H9 (cell line): ENCODE data around the gene PPP1R13L. TPM values are rescaled to one million over a fixed set of nuclear protein-coding genes. Genes with fewer than 3 reads are reported as not detected.
"Not testable (repeated sequence)": the region's sequence is repeated elsewhere in the genome, so short reads cannot be mapped to it uniquely, and the experiment has no call there.

Experiments used
- DNase-seq: peaks from one replicate; pipeline ENCODE4 v3.0.0-alpha.2; 2017
- H2AFZ ChIP-seq: one replicate; pipeline ENCODE4 v1.6.1; 2013; ENCODE audit warnings: mild to moderate bottlenecking, low read length, control low read depth, moderate library complexity
- H2AK5ac ChIP-seq: 2 replicates; pipeline ENCODE4 v1.6.1; 2013; ENCODE audit warnings: low read length, control low read depth, mixed read lengths; ENCODE audit not compliant: insufficient read length
- H2BK120ac ChIP-seq: one replicate; pipeline ENCODE4 v1.6.1; 2013; ENCODE audit warnings: low read depth, mild to moderate bottlenecking, low read length, control low read depth, inconsistent platforms; ENCODE audit not compliant: poor library complexity, severe bottlenecking
- H2BK12ac ChIP-seq: 2 replicates; pipeline ENCODE4 v1.6.1; 2013; ENCODE audit warnings: low read length, control low read depth, mixed read lengths, low read depth; ENCODE audit not compliant: insufficient read length
- H2BK15ac ChIP-seq: 2 replicates; pipeline ENCODE4 v1.6.1; 2013; ENCODE audit warnings: low read depth, low read length, control low read depth
- H2BK20ac ChIP-seq: one replicate; pipeline ENCODE4 v1.6.1; 2013; ENCODE audit warnings: low read depth, mild to moderate bottlenecking, low read length, control low read depth, inconsistent platforms; ENCODE audit not compliant: poor library complexity, severe bottlenecking
- H2BK5ac ChIP-seq: 2 replicates; pipeline ENCODE4 v1.6.1; 2013; ENCODE audit warnings: low read length, control low read depth, mixed read lengths; ENCODE audit not compliant: insufficient read length
- H3K14ac ChIP-seq: 2 replicates; pipeline ENCODE4 v1.6.1; 2013; ENCODE audit warnings: low read length, control low read depth; ENCODE audit not compliant: insufficient read depth
- H3K18ac ChIP-seq: 2 replicates; pipeline ENCODE4 v1.6.1; 2013; ENCODE audit warnings: low read depth, mild to moderate bottlenecking, mixed read lengths, low read length, control low read depth; ENCODE audit not compliant: insufficient read length
- H3K23ac ChIP-seq: 2 replicates; pipeline ENCODE4 v1.6.1; 2013; ENCODE audit warnings: low read length, control low read depth, mixed read lengths, low read depth; ENCODE audit not compliant: insufficient read length
- H3K23me2 ChIP-seq: 2 replicates; pipeline ENCODE4 v1.6.1; 2013; ENCODE audit warnings: low read depth, mild to moderate bottlenecking, mixed read lengths, low read length, control low read depth; ENCODE audit not compliant: insufficient read length, poor library complexity, severe bottlenecking
- H3K27ac ChIP-seq: 2 replicates; pipeline ENCODE4 v1.5.1; 2013; ENCODE audit warnings: low read length, control low read depth, mixed read lengths, low read depth; ENCODE audit not compliant: insufficient read length
- H3K27me3 ChIP-seq: 2 replicates; pipeline ENCODE4 v1.6.1; 2013; ENCODE audit warnings: low read length, control low read depth, inconsistent platforms; ENCODE audit not compliant: insufficient read depth
- H3K4ac ChIP-seq: 2 replicates; pipeline ENCODE4 v1.6.1; 2013; ENCODE audit warnings: low read depth, mild to moderate bottlenecking, control low read depth, inconsistent platforms, low read length, moderate library complexity
- H3K4me1 ChIP-seq: 2 replicates; pipeline ENCODE4 v1.6.1; 2013; ENCODE audit warnings: low read length, control low read depth, inconsistent platforms; ENCODE audit not compliant: insufficient read depth
- H3K4me2 ChIP-seq: 2 replicates; pipeline ENCODE4 v1.6.1; 2013; ENCODE audit warnings: low read length, control low read depth, mixed read lengths; ENCODE audit not compliant: insufficient read length, insufficient read depth
- H3K56ac ChIP-seq: 2 replicates; pipeline ENCODE4 v1.6.1; 2013; ENCODE audit warnings: low read depth, mild to moderate bottlenecking, mixed read lengths, low read length, control low read depth; ENCODE audit not compliant: insufficient read length
- H3K79me1 ChIP-seq: 2 replicates; pipeline ENCODE4 v1.6.1; 2013; ENCODE audit warnings: low read depth, mild to moderate bottlenecking, moderate library complexity, low read length, control low read depth, inconsistent platforms; ENCODE audit not compliant: insufficient read depth, poor library complexity, severe bottlenecking
- H3K79me2 ChIP-seq: 2 replicates; pipeline ENCODE4 v1.6.1; 2013; ENCODE audit warnings: low read length, control low read depth, inconsistent platforms; ENCODE audit not compliant: insufficient read depth
- H3K9ac ChIP-seq: 2 replicates; pipeline ENCODE4 v1.6.1; 2013; ENCODE audit warnings: low read length, control low read depth, mixed read lengths; ENCODE audit not compliant: insufficient read length; ENCODE audit errors: extremely low read depth
- H3K9me3 ChIP-seq: one replicate; pipeline ENCODE4 v1.6.1; 2013; ENCODE audit warnings: low read depth, low read length, inconsistent platforms; ENCODE audit not compliant: control insufficient read depth
- H3T11ph ChIP-seq: one replicate; pipeline ENCODE4 v1.6.1; 2013; ENCODE audit warnings: mild to moderate bottlenecking, low read length, control low read depth, inconsistent platforms
- H4K20me1 ChIP-seq: one replicate; pipeline ENCODE4 v1.6.1; 2013; ENCODE audit not compliant: control insufficient read depth, insufficient read length, insufficient read depth
- H4K5ac ChIP-seq: 2 replicates; pipeline ENCODE4 v1.6.1; 2013; ENCODE audit warnings: low read depth, mild to moderate bottlenecking, mixed read lengths, low read length, control low read depth; ENCODE audit not compliant: insufficient read length
- H4K8ac ChIP-seq: replicated peaks from 2 replicates; pipeline ENCODE4 v1.6.1; 2013; ENCODE audit warnings: low read length, control low read depth, mixed read lengths, low read depth; ENCODE audit not compliant: insufficient read length
- H4K91ac ChIP-seq: 2 replicates; pipeline ENCODE4 v1.6.1; 2013; ENCODE audit warnings: low read depth, mild to moderate bottlenecking, moderate library complexity, mixed read lengths, low read length, control low read depth; ENCODE audit not compliant: insufficient read length
- H3K27ac Mint-ChIP-seq, 3 experiments: 2 replicates in 2 of 3; 3 replicates in 1 of 3; pipeline ENCODE4 v1.8.0; 2020 to 2021; ENCODE audit warnings: mixed read lengths in 3 of 3, mild to moderate bottlenecking in 1 of 3, moderate library complexity in 1 of 3
- H3K27me3 Mint-ChIP-seq: 2 replicates; pipeline ENCODE4 v1.8.0; 2021; ENCODE audit warnings: low read depth, mild to moderate bottlenecking, moderate library complexity, mixed read lengths
- H3K36me3 Mint-ChIP-seq, 3 experiments: 2 replicates in 2 of 3; 3 replicates in 1 of 3; pipeline ENCODE4 v1.8.0; 2020 to 2021; ENCODE audit warnings: low read depth in 3 of 3, mixed read lengths in 3 of 3; ENCODE audit not compliant: insufficient read depth in 1 of 3
- H3K4me1 Mint-ChIP-seq, 2 experiments: 2 replicates each; pipeline ENCODE4 v1.8.0; 2020; ENCODE audit warnings: mixed read lengths in 2 of 2
- H3K4me3 Mint-ChIP-seq, 2 experiments: 2 replicates in 1 of 2; 3 replicates in 1 of 2; pipeline ENCODE4 v1.8.0; 2020 to 2021; ENCODE audit warnings: mild to moderate bottlenecking in 2 of 2, mixed read lengths in 2 of 2, moderate library complexity in 1 of 2
- H3K9me3 Mint-ChIP-seq, 2 experiments: 2 replicates in 1 of 2; 3 replicates in 1 of 2; pipeline ENCODE4 v1.8.0; 2020; ENCODE audit warnings: mild to moderate bottlenecking in 2 of 2, mixed read lengths in 2 of 2, moderate library complexity in 1 of 2
- WGBS: extraction: QIAGEN DNeasy Blood & Tissue Kit; methylation state at CpG from one replicate; pipeline ENCODE4 v1.1.7; 2013; ENCODE audit warnings: missing lambda C conversion rate, low lambda C conversion rate, mixed read lengths; ENCODE audit not compliant: insufficient read length; ENCODE audit errors: extremely low coverage; 5-methylcytosine and 5-hydroxymethylcytosine counted together
- total RNA-seq: library from RNA; stranded (reverse); gene quantifications from 2 replicates; pipeline ENCODE4 v1.2.1, GENCODE V29; 2021
- TF ChIP-seq, protein P1 (sequence below): fragments of 200-600 bp; sonication (generic); conservative IDR thresholded peaks from 3 replicates; pipeline ENCODE4 v1.8.0; 2021; ENCODE audit warnings: antibody characterized with exemption, mild to moderate bottlenecking

The PPP1R13L gene
- total RNA-seq, 1 experiment from 2014 or later = 42.6 TPM

DNA sequence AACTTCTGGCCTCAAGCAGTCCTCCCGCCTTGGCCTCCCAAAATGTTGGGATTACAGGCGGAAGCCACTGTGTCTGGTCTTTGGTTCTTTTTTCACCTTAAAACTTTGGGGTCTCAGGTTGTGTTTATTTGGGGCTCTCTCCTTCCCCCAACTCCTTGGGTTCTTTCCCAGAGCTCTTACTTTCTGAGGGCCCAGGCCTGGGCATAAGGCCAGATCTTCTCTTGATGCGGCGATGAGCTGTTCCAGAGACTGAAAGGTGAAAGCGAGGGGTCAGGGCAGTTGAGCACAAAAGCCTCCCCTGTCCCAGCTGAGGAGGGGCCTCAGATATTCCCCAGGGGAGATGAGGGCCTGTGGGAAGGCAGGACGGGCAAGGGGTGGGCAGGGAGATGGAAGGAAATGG, 8.6 kb upstream of the PPP1R13L start:
- Histone ChIP-seq H3K23ac (no peak overlapping the region), H4K5ac (no peak overlapping the region), H3K9me3 (no peaks in the 10 kb centered on the region), H3K9ac (no peak overlapping the region), H3T11ph (no peak overlapping the region), H2BK5ac (no peak overlapping the region), H3K18ac (no peak overlapping the region), H3K27ac (no peak overlapping the region), H3K27me3 (no peaks in the 10 kb centered on the region), H3K56ac (no peak overlapping the region), H3K4ac (no peak overlapping the region), H2BK12ac (no peak overlapping the region), H3K4me2 (no peak overlapping the region), H2BK120ac (no peak overlapping the region), H4K91ac (no peak overlapping the region), H3K79me2 (no peaks in the 10 kb centered on the region), H4K8ac (no peak overlapping the region), H2AK5ac (no peak overlapping the region), H3K23me2 (no peaks in the 10 kb centered on the region), H2AFZ (no peak overlapping the region), H3K14ac (no peak overlapping the region), H2BK15ac (no peak overlapping the region), H3K79me1 (no peaks in the 10 kb centered on the region), H4K20me1 (no peaks in the 10 kb centered on the region), H3K4me1 (no peaks in the 10 kb centered on the region), H2BK20ac (no peak overlapping the region)
- Mint-ChIP-seq H3K27me3 (no peaks in the 10 kb centered on the region), H3K4me1 (no peaks in the 10 kb centered on the region), H3K9me3 (no peaks in the 10 kb centered on the region; a peak in 1 of 5 replicates), H3K27ac (no peak overlapping the region; a peak in 1 of 7 replicates), H3K36me3 (peaks cover 30 to 76% (median 76%) of the 10 kb centered on the region in 3 experiments), H3K4me3 (no peak overlapping the region)
- no CpG with 5 or more reads among the region's 6 CpGs for WGBS
- TF ChIP-seq, protein P1, sequence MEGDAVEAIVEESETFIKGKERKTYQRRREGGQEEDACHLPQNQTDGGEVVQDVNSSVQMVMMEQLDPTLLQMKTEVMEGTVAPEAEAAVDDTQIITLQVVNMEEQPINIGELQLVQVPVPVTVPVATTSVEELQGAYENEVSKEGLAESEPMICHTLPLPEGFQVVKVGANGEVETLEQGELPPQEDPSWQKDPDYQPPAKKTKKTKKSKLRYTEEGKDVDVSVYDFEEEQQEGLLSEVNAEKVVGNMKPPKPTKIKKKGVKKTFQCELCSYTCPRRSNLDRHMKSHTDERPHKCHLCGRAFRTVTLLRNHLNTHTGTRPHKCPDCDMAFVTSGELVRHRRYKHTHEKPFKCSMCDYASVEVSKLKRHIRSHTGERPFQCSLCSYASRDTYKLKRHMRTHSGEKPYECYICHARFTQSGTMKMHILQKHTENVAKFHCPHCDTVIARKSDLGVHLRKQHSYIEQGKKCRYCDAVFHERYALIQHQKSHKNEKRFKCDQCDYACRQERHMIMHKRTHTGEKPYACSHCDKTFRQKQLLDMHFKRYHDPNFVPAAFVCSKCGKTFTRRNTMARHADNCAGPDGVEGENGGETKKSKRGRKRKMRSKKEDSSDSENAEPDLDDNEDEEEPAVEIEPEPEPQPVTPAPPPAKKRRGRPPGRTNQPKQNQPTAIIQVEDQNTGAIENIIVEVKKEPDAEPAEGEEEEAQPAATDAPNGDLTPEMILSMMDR = no peak
- DNase-seq = no peak

DNA sequence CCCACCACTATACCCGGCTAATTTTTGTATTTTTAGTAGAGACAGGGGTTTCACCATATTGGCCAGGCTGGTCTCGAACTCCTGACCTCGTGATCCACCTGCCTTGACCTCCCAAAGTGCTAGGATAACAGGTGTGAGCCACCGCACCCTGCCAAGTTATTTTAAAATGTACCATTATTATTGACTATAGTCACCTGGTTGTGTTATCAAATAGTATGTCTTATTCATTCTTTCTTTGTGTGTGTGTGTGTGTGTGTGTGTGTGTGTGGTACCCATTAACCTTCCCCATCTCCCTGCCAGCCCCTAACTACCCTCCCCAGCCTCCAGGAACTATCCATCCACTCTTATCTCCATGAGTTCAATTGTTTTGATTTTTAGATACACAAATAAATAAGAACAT, 5.5 kb upstream of the PPP1R13L start:
- H2AK5ac ChIP-seq, H3K18ac ChIP-seq, H3K23ac ChIP-seq, H2BK120ac ChIP-seq, H4K20me1 ChIP-seq, H3K27me3 ChIP-seq, H4K5ac ChIP-seq, H3K9me3 ChIP-seq, H3K4me3 Mint-ChIP-seq, H3K56ac ChIP-seq, H3K4me2 ChIP-seq, H2BK12ac ChIP-seq, H3K4me1 Mint-ChIP-seq, H2BK15ac ChIP-seq, H2BK20ac ChIP-seq, H3K79me2 ChIP-seq, H3K9ac ChIP-seq, H2BK5ac ChIP-seq, H3T11ph ChIP-seq, H2AFZ ChIP-seq, H3K4ac ChIP-seq, H3K27me3 Mint-ChIP-seq, H3K4me1 ChIP-seq, H3K27ac Mint-ChIP-seq, H3K27ac ChIP-seq, DNase-seq, H3K9me3 Mint-ChIP-seq, H3K14ac ChIP-seq, H4K91ac ChIP-seq, H3K79me1 ChIP-seq, H4K8ac ChIP-seq: not testable (repeated sequence)
- peaks cover 28 to 60% (median 55%) of the 10 kb centered on the region in 3 experiments; a peak in 6 of 7 replicates for H3K36me3 Mint-ChIP-seq
- no CpG with 5 or more reads among the region's 4 CpGs for WGBS
- peaks cover 11% of the 10 kb centered on the region for H3K23me2 ChIP-seq
